Stimulated activated CD8-positive, alpha-beta memory T cell treated with anti-CD3 and anti-CD28 coated beads, Interleukin-15, amount 100 ng/mL, for 4 hours (primary cell): ENCODE results near the gene DPP8.

Source experiments
- DNase-seq, 2 donors: peaks; one replicate each; pipeline ENCODE4 v3.0.0-alpha.2; 2020; ENCODE audit warnings: low read depth in 2 of 2

The DPP8 gene

DNA sequence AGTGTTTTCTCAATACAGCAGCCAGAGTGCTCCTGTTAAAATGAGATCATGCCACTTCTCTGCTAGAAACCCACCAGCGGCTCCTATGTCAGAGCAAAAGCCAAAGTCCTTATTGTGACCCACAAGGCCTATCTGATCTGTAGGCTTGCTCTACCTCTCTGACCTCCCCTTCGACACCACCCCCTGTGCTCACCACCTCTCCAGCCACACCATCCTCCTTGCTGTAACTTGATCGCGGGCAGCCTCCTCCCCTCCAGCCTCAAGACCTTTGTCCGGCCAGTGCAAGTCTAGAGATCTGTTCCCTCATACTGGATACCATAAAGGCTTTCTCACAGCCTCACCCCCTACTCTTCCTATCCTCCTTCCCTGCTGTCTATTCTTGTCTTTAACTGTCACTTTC is 92.8 kb downstream of the DPP8 start:
- no peak for DNase-seq

DNA sequence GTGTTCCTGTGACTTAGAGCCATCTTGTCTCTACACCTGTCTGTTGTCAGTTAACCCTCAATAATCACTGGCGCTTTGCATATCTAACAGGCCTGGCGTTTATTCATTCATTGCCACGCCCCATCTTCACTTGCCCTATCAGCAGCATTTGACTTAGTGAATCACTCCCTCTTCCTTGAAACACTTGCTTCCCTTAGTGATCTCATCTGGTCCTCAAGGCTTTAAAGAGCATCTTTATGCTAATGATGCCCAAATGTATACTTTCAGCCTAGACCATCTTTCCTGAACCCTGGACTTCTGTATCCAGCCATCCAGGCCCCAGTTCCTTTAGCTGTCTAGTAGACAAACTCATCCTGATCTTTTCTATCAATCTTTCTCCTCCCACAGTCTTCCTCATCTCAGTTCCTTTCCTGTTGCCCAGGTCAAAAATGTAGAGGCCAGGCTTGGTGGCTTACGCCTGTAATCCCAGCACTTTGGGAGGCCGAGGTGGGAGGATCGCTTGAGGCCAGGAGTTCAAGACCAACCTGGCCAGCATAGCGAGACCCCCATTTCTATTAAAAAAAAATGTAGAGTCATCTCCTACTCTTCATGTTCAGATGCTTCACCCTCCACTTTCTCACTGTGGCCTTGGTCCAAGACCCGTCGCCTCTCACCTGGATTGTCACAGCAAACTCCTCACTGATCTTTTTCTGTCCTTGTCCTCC is 93.4 kb downstream of the DPP8 start:
- no peak for DNase-seq

DNA sequence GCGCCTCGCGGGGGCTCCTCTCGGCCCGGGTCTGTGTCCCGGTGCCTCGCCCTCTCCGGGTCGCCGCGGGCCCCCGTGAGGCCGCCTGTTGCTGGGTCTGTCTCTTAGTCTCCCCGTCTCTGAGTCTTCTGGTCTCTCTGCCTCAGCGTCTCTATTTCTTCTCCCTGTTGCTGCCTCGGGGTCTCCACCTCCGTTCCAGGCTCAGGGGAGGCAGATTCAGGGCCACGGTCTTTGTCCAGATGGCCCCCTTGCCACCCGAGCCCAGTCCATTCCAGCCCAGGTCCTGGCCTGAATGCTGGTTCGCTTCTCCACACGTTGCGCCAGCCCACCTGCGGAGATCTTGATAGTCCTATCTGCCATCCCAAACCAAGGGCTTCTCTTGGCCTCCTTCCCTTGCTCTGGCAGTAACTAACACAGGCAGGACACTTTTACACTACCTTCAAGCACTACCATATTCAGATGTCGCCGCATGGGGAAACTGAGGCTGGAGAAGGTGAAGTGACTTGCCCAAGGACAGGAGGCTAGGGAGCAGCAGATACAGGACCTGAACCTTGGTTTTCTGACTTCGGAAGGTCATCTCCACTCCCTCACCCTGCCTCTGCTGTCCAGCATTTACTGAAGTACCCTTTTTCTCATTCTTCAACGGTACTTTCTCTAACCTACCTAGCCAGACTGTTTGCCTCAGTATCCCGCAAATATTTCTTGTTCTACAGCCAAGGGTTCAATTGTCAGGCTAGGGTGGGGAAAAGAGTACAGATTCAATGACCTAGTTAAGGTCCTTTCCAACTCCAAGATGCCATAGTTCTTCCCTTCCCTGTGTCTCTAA is 94.1 kb downstream of the DPP8 start:
- no peak for DNase-seq

DNA sequence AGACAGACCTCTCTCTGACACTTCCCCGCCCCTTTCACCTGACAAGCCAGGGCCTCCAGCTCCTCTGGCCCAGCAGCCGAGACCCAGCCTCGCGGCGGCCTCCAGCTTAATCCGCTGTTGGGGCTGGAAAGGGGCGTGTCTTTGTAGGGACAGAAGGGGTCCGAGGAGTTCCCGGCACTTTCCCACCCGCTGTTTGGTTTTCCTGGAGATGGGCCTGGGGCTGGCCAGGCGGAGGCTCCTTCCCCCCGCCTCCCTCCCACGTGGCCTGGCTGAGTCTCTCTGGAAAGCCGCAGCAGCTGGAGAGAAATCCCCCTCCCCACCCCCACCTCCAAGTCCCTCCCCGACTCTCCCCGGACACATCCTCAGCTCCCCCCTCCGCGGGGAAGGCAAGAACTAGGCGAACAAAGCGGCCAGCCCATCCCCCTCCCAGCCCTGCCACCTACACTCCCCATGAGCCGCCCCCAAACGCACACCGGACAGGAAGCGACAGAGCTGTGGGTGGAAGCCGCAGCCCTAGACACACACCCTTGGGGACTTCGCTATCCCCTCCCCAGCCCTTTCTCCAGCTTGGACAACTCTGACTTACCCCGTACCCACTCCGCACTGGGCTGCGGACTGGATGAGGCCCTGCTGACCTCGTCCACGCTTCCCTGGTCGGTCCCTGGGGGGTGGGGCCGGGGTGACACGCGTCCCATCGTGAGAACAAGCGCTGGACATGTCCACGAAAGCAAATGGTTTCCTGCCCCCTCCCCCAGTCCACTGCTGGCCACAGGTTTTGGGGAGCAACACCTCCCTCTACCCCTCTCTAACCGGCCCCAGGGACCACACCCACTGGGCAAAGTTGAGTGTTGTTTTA is 95.9 kb downstream of the DPP8 start:
- DNase-seq: no peak

DNA sequence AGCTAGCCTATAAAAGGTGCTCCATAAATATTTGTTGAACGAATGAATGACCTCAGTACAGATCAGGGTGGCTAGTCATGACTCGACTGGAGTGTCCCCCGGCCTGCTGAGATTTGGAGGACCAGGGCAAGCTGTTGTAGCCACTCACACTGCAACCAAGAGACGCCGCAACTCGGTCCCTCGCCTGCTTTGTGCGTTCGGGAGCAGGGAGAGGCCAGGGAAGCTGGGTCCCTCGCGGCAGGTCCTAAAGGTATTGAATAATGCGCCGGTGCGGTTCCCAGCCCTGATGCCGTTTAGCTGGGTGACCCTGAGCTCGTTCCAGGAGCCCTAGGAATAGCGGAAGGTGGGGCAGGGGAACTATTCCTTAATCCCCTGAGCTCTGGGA is 96.5 kb downstream of the DPP8 start:
- DNase-seq: no peak

DNA sequence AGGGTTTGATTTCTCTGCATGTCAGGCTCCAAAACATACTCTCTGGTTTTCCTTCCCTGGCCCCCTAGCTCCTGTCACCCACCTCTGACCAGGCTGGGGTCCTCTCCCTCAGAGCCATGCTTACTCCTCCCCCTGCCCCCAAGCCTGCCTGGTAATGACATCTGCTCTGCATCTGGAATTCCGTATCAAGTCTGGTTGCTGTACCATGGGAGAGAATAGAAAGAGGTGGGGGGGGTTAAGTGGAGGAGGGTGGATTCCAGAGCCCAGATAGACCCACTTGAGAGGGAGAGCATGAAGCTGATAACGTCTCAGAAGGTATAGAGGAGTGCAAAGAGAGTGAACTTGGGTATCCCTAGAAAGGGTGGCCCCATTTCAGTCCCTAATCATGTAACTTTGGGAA is 98.9 kb downstream of the DPP8 start:
- DNase-seq: no peak

DNA sequence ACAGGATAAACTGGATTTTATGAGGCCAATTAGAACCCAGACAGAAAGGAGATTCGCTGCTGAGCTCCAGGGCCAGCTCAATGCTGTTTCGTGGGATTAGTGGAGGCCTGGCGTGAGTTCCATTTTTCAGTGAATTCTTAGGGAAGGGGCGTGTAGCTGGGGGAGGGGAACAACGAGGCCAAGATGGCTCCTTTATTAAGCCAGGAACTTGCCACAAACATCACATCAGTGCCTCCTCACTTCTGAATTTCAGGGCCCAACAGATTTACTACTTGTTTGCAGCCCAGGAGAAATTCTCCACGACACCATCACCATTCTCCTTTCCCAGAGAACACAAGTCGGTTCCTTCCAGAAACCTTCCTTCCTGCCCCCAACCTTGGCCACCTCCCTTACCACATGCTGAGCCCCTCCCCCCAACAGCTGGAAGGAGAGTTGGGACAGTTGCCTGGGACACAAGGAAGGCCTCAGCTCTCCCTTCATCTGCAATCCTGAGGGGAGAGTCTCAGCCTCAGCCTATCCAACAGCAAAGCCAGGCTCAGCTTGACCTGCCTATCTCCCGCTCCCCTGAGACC is 100.6 kb downstream of the DPP8 start:
- DNase-seq: no peak

DNA sequence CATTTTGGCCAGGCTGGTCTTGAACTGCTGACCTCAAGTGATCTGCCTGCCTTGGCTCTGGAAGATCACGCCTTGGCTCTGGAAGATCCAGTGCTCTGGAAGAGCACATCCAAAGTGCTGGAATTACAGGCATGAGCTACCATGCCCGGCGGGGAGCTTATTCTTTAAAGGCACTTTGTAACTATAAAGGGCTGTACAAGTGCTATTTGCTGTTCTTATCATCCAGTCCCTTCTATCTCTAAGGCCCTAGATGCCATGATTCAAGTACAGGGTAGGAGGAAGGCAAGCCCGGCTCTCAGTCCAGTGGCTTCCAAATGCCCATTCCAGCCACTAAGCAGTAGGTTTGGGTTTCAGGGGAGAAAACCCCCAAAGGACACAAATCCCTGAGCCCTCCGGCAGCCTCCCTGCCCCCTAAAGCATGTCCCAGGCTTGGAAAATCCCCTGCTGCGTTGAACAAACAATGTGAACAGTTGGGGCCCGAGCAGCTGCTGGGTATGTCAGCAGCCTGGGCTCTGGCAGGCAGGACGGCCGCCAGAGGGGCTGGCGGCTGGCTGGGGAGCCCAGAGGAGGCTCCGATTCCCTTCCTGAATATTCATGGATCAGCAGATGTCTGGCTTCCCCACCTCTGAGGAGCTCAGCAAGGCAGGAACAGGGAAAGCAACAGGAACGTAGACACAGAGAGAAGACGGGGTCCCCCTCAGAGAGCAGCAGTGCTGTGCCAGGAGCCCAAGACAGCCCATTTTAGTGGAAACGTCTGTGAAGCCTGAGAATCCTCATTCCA is 102.5 kb downstream of the DPP8 start:
- DNase-seq: no peak

DNA sequence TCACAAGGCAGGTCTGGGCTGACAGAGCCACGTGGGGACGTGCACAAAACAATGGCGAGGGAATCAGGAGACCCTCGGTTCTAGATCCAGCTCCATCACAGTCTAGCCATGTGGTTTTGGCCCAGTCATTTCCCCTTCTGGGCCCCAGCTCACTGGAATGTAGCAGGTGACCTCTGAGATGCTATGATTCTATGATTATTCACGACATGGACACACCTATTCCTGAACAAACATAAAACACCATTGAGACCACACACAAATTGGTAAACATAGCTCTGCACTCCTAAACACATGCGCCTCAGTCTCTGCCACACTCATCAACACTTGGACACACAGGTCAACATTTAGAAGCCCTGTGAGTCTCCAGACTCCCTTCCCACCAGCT is 103.7 kb downstream of the DPP8 start:
- DNase-seq: no peak

DNA sequence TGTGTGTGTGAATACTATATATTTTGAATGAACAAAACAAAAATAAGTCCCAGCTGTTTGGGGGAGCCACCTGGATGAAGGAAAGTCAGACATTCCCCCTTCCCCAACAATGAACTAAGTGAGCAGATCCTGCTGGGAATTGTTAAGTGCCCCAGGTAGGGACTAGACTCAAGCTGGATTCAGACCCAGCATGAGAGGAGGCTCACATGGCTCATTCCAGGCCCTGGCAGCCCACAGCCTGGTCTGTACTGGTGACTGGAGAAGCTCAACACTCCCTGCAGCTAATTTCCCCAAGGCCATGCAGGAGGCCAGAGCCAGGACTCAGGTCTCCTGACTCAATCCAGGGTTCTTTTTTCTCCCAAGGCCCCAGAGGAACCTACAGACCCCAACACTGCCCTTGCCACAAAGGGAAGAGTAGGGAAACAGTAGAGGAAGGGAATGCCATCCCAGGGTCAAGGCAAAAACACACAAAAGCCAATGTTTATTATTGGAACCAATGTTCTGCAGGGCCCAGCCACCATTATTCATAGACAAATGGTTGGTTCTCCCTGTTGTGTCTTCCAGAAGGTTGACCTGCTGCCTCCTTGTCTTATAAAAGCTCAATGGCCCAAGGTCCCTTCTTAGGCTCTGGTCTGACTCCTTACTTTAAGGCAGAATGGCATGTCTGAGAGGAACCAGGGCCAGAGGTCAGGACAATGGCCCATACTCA is 104.3 kb downstream of the DPP8 start:
- DNase-seq: no peak

DNA sequence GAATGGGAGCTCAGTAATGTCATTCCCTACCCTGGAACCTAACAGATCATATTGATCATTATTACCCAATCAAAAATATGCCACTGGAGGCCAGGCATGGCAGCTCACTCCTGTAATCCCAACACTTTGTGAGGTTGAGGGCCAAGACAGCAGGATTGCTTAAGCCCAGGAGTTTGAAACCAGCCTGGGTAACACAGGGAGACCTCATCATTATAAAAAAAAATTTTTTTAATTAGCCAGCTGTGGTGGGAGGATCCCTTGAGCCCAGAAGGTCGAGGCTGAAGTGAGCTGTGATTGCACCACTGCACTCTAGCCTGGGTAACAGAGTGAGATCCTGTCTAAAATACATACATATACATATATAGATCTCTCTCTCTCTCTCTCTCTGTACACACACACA is 104.9 kb downstream of the DPP8 start:
- no peak for DNase-seq

DNA sequence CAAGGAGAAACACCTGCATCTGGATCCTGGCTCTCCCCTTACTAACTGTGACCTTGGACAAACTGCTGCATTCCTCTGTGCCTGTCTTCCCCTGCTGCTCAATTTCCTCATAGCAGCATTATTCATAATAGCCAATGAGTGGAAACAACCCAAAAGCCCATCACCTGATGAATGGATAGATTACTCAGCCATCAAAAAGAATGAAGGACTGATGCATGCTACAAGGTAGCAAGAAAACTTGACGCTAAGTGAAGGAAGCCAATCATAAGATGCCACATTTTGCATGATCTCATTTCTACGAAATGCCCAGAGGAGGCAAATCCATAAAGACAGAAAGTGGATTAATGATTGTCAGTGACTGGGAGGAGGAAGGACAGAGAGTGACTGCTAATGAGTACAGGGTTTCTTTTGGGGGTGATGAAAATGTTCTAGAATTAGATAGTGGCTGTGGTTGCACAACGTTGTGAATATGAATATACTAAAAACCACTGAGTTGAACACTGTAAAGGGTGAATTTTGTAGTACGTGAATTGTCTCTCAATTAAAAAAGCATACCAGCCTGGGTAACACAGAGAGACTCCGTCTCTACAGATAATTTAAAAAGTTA is 105.9 kb downstream of the DPP8 start:
- no peak for DNase-seq

DNA sequence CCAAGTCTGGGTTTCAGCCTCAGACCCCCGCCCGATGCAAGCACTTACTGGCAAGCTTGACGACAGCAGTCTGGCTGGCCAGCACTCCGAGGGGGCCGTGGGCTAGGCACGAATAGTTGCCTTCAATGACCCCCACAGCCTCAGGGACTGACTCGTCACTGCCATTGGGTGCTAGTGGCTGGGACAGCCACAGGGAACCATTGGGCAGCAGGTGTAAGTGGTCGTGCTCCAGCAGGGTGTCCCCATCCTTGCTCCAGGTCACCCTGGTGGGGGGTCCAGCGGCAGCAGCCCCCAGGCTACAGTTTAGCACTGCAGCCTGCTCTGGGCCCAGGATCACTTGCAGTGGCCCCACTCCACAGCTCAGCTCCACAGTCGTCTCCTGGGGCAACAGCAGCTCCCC is 106.5 kb downstream of the DPP8 start:
- DNase-seq: no peak

DNA sequence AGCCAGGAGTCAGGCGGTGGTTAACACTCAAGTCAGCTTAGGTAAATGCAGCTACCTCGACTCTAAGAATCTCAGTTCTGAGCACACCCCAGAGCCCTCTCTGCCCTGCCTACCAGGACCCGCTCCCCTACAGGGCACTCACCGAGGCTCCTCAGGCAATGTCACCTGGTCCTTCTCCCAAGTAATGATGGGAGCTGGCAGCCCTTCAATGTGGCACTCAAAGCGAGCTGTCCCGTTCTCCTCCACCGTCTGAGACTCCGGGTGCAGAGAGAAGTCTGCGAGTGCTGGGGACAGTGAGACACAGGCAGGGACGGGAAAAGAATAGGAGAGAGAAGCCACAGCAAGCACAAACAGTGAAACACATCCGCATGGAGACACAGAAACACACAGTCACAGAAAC is 107.5 kb downstream of the DPP8 start:
- DNase-seq: no peak

DNA sequence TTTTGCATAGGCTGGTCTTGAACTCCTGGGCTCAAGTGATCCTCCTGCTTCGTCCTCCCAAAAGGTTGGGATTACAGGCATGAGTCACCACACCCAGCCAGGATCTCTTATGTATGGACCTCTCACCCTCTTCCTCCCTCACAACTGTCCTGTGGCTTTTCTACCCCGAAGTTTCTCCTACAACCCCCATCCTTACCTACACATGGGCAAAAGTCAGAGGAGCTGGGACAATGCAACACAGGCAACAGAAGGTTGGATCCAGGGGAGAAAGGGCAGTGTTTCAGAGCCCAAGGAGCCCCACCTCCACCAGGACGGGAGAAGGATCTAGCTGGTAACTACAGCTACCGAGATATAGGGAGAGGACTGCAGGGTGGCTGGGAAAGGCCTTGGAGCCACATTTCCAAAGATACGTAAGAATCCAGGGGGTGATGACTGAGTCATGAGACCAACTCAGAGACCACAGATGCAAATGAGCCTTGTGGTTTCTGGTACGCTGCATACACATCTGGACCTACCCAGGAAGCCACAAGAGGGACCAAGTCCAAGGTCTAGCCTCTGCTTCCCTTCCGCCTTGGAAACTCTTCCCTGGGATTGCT is 108.4 kb downstream of the DPP8 start:
- DNase-seq: no peak

DNA sequence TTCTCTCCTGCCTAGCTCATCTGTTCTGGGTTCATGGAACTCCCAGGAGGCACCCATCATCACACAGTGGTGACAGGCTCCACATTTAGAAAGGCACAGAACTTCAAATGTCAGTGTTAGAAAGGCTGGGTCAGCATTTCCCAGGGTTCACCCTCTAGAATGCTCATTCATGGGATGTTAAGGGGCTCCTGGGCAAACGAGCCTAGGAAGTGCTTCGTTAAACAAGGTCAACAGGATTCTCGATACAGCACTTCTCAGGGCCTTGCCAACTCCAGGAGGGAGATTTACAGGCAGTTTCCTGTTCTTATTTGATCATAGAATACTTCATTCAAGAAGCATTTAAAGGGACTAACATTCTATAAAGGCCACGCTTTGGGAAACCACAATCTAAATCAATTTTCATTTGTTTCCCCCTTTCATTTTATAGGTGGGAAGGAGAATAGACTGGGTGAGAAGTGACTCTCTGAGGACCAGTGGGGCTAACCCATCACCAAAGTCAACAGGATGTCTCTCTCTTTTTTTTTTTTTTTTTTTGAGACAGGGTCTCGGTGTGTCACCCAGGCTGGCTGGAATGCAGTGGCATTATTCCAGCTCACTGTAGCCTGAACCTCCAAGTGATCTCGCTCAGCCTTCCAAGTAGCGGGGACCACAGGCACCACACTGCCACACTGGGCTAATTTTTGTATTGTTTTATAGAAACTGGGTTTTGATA is 109.0 kb downstream of the DPP8 start:
- DNase-seq: no peak

DNA sequence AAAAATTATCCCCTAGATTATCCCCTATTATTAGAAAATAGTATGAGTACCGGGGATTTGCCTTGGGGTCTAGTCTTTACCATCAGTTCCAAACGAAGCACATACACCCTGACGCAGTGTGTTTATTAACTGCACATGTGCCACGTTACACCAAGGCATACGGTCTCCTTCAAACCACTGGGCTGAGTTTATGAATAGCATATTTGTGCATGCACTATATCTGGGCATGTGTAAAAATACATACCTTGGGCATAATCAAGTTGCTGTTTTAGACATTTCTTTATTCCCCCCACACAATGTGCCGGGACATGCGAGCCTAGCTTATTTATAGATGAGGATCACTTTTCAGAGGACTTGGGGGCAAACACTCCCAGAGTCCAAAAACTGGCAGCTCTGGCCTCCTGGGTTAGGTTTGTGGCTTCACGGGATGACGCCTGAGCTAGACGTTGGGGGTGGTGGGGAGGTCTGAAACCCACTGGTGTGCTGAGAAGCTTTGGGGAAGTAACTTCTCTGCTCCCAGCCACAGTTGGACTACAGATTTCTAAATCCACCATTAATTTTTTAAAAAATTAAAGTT is 111.0 kb downstream of the DPP8 start:
- no peak for DNase-seq

DNA sequence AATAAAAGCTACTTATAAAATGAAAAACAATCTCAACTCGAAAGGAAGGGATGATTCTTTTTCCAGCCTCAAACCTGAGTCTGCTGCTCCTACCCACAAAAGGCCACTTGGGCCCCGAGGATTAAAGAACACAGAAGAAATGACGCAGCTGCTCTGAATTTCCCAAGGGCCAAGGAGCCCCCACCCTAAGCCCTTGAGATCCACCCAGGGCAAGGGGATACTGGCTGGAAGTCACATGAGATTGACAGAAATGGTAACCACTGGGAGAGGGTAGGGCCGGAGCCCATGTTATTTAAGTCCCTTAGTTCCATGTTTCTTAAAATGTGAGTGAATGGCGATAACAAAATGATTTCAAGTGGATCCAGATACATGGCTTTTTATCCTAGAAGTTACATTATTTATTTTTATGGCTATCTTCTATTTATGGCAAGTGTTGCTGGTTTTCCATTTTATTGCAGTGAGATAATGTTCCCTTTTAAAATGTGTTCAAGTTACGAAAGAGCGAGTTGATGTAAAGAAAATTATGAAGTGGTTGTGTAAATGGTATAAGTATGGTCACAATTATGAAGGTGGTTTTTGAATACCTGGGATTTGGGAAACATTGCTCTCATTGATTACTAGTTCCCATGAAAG is 111.6 kb downstream of the DPP8 start:
- no peak for DNase-seq
